T-helper 1 cell treated with Interleukin-12 subunit alpha and Interleukin-12 subunit beta and Interleukin-4 antibody, amounts not matched to agents 30 μg/mL and 1 μg/mL, for 36 hours (primary cell): ENCODE measurements around the gene SNX7.

Experiments
- H3K27ac Mint-ChIP-seq: one replicate; pipeline ENCODE4 v1.8.0; 2021; ENCODE audit warnings: mild to moderate bottlenecking, mixed read lengths
- H3K27me3 Mint-ChIP-seq: one replicate; pipeline ENCODE4 v1.8.0; 2021; ENCODE audit warnings: low read depth, mixed read lengths
- H3K36me3 Mint-ChIP-seq: one replicate; pipeline ENCODE4 v1.8.0; 2021; ENCODE audit warnings: low read depth, mixed read lengths
- H3K4me1 Mint-ChIP-seq: one replicate; pipeline ENCODE4 v1.8.0; 2021; ENCODE audit warnings: low read depth, mixed read lengths
- H3K4me3 Mint-ChIP-seq: one replicate; pipeline ENCODE4 v1.8.0; 2021; ENCODE audit warnings: mild to moderate bottlenecking, moderate library complexity, mixed read lengths
- H3K9me3 Mint-ChIP-seq: one replicate; pipeline ENCODE4 v1.8.0; 2021; ENCODE audit warnings: mixed read lengths

Gene SNX7

DNA sequence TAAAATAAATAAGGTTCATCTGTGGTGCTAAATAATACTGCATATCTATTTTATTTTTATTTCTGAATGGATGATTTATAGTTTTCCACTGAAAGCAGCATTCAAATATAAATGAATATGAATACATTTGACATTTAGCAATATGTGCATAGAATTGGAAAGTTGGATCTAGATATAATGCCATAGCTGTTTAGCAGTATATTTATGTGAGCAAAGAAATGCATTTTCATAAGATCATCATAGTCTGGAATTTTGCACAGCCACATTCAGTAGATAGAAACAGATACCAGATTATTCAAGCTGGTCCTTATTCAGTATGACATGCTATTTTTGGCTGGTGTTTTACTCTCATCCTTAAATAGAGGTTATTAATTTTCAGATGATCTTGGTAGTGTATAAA, 46.0 kb downstream of the SNX7 start:
- Mint-ChIP-seq H3K27ac (no peak overlapping the region), H3K27me3 (no peaks in the 10 kb centered on the region), H3K4me1 (no peaks in the 10 kb centered on the region), H3K4me3 (no peak overlapping the region), H3K36me3 (no peaks in the 10 kb centered on the region), H3K9me3 (peaks cover 4% of the 10 kb centered on the region)

DNA sequence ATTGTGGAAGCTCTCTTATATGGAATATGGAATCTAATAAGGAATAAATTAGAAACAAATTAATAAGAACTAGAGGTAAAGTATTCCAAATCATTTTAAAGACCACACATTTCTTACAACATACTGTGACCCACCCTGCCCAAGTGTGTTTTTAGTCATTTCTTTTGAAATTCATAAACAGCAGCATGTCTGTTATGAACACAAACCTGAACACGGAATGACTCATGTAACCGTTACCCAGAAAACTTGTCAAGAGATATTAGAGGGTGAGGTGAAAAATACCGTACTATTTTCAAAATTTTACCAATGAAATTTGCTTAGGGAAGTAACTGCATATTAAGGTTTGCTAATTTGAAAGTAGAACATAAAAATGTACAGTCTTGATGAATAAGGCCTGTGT, 48.4 kb downstream of the SNX7 start:
- Mint-ChIP-seq H3K27ac (no peak overlapping the region), H3K4me3 (no peak overlapping the region), H3K9me3 (peaks cover 4% of the 10 kb centered on the region), H3K36me3 (no peaks in the 10 kb centered on the region), H3K4me1 (no peaks in the 10 kb centered on the region), H3K27me3 (no peaks in the 10 kb centered on the region)

DNA sequence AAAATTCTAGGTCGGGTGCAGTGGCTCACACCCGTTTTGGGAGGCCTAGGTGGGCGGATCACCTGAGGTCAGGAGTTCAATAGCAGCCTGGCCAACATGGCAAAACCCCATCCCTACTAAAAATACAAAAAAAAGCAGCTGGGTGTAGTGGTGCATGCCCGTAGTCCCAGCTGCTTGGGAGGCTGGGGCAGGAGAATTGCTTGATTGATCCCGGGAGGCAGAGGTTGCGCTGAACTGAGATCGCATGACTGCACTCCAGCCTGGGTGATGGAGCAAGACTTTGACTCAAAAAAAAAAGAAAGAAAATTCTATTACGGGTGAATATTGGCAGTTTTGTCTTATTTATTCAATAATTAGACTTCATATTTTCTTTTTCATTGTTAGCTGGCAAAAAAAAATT, 62.1 kb downstream of the SNX7 start:
- no peak overlapping the region for H3K4me3 Mint-ChIP-seq
- no peaks in the 10 kb centered on the region for H3K9me3 Mint-ChIP-seq
- H3K4me1 Mint-ChIP-seq: no peaks in the 10 kb centered on the region
- H3K27ac Mint-ChIP-seq: no peak overlapping the region
- H3K36me3 Mint-ChIP-seq: no peaks in the 10 kb centered on the region
- H3K27me3 Mint-ChIP-seq: no peaks in the 10 kb centered on the region

DNA sequence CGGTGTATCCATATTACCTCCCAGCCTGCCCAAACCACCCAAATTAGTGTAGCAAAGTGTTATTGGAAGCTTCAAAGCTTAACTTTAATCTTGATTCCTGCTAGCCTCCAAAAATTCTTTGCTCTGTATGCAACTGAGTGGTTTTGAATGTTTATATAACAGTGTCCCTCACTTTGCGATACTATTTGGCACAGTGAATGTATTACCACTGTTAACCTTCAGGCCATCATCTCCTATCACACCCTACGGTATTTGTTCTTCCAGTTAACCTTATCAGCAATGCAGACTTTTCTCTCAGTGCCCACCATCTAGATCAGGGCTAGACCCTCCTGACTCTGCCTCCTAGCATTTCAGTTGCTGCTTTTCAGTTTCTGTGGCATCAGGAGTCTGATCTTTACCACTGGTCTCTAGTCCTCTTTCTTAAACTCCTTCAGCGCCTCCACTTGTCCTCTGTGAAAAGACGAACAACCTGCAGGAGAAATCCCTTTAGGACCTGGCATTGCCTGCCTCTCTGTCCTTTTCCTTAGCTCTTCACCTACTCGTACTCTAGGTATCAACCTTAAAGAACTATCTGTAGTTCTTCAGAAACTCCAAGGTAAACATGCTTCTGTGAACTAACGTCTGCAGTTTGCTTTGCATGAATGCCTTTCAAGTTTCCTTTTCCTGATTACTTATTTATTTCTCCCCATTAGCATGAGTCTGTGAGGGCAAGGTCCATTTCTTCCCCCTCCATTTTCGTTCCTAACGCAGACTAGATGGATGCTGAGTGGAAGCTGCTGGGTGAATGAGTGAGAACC, 71.7 kb downstream of the SNX7 start:
- Mint-ChIP-seq H3K27ac (no peak overlapping the region), H3K9me3 (no peaks in the 10 kb centered on the region), H3K36me3 (no peaks in the 10 kb centered on the region), H3K4me1 (no peaks in the 10 kb centered on the region), H3K4me3 (no peak overlapping the region), H3K27me3 (peaks cover 3% of the 10 kb centered on the region)

DNA sequence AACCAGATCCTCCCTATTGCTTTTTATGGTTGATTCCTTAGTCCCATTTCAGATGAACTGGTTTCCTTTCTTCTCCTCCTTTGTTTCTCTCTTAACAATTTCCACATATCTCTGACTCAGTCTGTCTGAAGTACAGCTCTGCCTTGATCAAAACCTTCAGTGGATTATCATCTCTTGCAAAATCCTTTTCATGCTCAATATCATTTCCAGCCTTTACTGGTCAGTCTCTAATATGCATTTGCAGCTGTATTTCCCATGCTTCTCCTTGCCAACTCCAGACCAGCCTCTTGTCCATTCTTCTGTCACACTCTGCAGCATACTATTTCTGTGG, 72.2 kb downstream of the SNX7 start:
- no peak overlapping the region for H3K27ac Mint-ChIP-seq
- peaks cover 3% of the 10 kb centered on the region for H3K27me3 Mint-ChIP-seq
- no peaks in the 10 kb centered on the region for H3K4me1 Mint-ChIP-seq
- no peak overlapping the region for H3K4me3 Mint-ChIP-seq
- no peaks in the 10 kb centered on the region for H3K9me3 Mint-ChIP-seq
- no peaks in the 10 kb centered on the region for H3K36me3 Mint-ChIP-seq

DNA sequence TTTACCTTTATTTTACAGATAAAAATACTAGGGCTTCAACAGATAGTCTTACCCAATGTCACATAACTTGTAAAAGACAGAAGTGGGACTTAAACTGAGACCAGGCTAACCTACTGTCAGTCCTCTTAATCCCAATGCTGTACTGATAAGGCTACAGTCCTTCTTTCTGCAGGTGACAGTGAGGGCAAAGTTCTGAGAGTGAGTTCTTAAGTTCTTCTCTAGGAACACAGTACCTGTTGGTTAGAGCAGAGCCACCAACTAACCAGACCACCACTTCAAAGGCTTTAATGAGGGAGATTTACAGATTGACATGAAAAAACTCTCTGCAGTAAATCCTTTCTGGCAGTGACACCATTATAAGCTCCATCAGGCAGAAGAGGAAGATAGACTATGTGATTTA, 74.2 kb downstream of the SNX7 start:
- Mint-ChIP-seq H3K36me3 (no peaks in the 10 kb centered on the region), H3K9me3 (no peaks in the 10 kb centered on the region), H3K4me1 (no peaks in the 10 kb centered on the region), H3K4me3 (no peak overlapping the region), H3K27ac (no peak overlapping the region), H3K27me3 (peaks cover 9% of the 10 kb centered on the region)

DNA sequence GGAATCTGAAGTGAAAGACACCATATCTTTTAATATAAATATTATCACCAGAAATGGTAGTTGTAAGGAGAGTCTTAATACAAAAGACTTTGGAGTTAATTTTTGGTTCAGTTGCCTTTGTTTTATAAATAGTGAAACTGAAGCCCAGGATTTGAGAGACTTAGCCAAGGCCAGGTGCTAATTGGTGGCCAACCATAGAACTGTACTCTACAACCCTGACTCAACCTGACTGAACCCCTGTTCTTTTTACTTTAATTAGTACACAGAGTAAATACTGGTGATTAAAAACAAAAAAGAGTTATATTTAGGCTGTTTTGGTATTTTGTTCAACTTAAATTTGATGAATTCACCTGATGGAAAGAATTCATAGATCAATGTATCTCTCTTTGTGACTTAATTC, 76.3 kb downstream of the SNX7 start:
- Mint-ChIP-seq H3K27me3 (peaks cover 9% of the 10 kb centered on the region), H3K4me1 (no peaks in the 10 kb centered on the region), H3K9me3 (no peaks in the 10 kb centered on the region), H3K4me3 (no peak overlapping the region), H3K36me3 (no peaks in the 10 kb centered on the region), H3K27ac (no peak overlapping the region)

DNA sequence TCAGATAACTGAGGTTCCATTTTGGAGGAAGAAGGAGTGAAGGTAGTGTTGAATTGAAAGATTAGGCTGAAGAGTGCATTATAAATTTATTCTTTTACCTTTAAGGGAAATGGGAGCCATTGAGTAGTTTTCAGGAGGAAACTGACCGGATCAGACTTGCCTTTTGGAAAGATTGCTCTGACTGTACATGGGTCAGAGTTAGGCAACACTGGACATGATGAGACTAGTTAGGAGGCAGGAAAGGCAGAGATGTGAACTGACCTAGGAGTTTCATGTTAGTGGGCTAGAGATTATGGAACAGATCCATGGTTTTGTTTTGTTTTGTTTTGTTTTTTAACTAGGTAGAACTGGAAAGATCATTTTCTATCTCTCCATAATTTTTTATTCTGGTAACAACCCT, 78.2 kb downstream of the SNX7 start:
- H3K9me3 Mint-ChIP-seq: no peaks in the 10 kb centered on the region

DNA sequence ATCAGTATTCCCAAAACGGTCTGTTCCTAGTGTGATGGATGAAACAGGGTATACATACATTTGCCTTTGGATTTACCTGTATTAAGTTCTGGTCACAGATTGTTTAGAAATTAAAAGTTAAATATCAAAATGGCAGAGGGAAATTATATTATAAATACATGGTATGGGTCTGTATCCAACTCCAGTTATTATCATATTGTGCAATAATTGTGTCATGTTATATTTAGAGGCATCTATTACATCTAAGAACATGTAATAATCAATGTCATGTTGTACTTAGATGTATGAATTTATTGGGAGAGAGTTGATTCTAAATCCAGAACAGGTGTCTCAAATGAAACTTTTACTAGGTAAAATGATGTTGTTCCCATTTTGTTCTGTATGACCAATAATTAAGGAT, 79.6 kb downstream of the SNX7 start:
- Mint-ChIP-seq H3K27ac (no peak overlapping the region), H3K27me3 (peaks cover 16% of the 10 kb centered on the region), H3K36me3 (no peaks in the 10 kb centered on the region), H3K9me3 (no peaks in the 10 kb centered on the region), H3K4me1 (no peaks in the 10 kb centered on the region), H3K4me3 (no peak overlapping the region)

More for the DNA sequence above, 78.2 kb downstream of the SNX7 start:
- no peak overlapping the region for H3K27ac Mint-ChIP-seq
- no peak overlapping the region for H3K4me3 Mint-ChIP-seq
- H3K36me3 Mint-ChIP-seq: no peaks in the 10 kb centered on the region
- H3K4me1 Mint-ChIP-seq: no peaks in the 10 kb centered on the region
- peaks cover 9% of the 10 kb centered on the region for H3K27me3 Mint-ChIP-seq

DNA sequence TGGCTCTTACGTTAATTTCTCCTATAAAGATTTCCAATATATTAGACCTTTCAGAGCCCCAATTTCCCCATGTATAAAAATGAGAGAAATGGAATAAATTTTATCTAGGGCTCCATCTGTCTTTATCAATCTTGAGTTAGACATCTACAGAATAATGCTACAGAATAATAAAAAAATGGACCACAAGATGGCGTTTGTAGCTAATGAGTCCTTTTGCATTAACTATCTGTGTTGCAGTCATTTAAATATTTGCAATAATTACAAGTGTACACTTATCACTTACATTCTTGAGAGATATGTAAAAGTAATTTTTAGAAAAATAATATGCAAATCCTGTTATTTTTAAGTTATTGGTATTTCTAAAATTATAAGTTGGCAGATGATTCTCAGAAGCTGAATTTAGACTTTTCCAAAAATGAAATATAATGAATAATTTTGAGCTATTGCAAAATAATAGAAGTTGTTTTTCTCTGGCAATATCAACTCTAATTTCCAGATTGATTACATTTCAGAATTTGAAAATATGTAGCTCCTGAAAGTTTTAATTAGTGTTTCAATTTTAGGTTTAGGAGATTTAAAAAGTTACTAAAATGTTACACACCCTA, 87.7 kb downstream of the SNX7 start:
- H3K36me3 Mint-ChIP-seq: no peaks in the 10 kb centered on the region
- peaks cover 8% of the 10 kb centered on the region for H3K27me3 Mint-ChIP-seq
- H3K4me1 Mint-ChIP-seq: no peaks in the 10 kb centered on the region
- no peaks in the 10 kb centered on the region for H3K9me3 Mint-ChIP-seq
- H3K27ac Mint-ChIP-seq: no peak overlapping the region
- no peak overlapping the region for H3K4me3 Mint-ChIP-seq

DNA sequence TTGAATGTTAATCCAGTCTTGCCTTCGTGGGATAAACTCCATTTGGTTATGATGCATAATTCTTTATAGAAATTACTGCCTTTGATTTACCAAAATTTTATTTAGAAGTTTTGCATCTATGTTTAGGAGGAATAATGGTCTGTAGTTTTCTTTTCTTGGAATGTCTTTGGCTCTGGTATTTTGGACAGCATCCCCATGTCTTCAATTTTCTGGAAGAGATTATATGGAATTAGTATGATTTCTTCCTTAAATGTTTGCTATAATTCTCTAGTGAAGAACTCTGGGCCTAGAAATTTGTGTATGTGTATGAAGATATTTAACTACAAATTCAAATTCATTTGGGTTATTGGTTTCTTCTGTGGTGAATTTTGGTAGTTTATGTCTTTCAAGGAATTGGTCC, 92.7 kb downstream of the SNX7 start:
- H3K4me1 Mint-ChIP-seq: no peaks in the 10 kb centered on the region
- no peaks in the 10 kb centered on the region for H3K36me3 Mint-ChIP-seq
- no peaks in the 10 kb centered on the region for H3K9me3 Mint-ChIP-seq
- H3K4me3 Mint-ChIP-seq: no peak overlapping the region
- no peaks in the 10 kb centered on the region for H3K27me3 Mint-ChIP-seq
- H3K27ac Mint-ChIP-seq: no peak overlapping the region

DNA sequence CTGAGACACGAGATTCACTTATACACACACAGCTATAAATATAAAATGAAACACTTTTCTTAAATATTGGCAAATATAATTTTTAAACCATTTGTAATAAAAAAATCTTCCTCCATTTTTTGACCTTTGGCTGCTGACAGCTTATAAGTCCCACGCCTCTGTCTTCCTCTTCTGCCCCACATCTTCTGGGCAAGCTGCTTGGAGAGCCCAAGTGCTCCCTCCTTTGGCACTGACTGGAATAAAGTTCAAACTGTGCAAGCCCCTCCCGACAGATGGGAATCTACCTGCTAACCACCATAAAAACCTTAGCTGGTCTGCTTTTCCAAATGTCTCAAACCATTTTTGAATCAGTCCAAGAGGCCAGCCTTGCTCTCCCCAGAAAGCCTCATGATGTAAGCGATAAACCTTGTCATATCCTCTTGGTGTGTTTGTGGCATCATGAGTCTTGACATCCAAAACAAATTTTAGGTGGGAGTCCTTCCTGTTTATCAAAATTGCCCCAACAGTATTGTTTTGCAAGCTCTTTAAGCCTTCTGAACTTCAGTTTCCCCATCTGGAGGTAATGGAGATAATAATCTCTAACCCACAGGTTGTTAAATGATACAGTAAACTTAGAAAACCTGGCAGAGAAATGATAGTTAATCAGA, 99.8 kb downstream of the SNX7 start:
- Mint-ChIP-seq H3K9me3 (no peaks in the 10 kb centered on the region), H3K27me3 (no peaks in the 10 kb centered on the region), H3K4me3 (no peak overlapping the region), H3K4me1 (no peaks in the 10 kb centered on the region), H3K36me3 (no peaks in the 10 kb centered on the region), H3K27ac (no peak overlapping the region)

DNA sequence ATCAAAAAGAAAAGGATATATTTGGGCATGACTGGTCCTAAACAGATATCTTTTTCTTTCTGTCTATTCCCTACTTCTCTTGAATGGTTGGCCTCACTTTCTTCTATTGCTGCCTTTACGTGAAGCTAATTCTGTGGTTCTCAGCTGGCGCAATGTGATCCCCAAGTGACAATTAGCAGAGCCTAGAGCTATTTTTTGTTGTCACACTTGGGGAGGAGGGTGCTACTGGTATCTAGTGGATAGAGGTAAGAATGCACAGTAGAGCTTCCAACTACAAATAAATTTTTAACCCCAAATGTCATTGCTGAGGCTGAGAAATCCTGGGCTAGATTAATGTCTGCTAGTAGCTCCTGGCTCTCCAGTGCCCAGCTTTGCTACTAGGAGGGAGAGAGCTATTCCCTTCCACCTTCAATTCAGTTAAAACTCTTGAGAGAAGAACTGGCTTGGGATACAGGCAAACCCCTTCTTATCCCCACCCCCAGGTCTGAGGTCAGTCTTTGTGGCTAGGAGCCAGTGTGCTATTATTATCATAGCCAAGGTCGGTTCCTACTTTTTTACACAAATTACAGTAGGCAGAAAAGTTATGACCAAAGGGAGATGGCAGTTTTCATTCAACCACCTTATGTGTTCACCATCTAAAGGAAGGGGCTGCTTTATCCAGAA, 102.1 kb downstream of the SNX7 start:
- Mint-ChIP-seq H3K9me3 (no peaks in the 10 kb centered on the region), H3K4me1 (no peaks in the 10 kb centered on the region), H3K27me3 (no peaks in the 10 kb centered on the region), H3K4me3 (no peak overlapping the region), H3K36me3 (no peaks in the 10 kb centered on the region), H3K27ac (no peak overlapping the region)

DNA sequence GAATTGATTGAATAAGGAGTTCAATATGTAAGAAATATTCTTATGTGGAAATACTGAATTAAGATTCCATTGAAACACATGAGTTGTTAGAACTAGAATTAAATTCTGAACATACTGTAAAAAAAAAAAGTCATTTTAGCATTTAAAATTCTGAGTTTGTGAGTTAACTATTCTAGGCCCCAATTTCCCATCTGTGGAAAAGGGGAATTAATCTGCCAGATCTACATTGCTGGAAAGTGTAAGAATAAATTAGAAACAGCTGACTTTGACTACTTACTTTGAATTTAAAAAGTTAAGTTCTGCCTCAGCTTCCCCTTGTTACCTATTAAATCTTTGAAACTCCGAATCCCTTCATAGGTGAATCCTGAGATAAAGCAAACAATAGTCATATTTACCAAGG, 103.0 kb downstream of the SNX7 start:
- Mint-ChIP-seq H3K36me3 (no peaks in the 10 kb centered on the region), H3K4me3 (no peak overlapping the region)

DNA sequence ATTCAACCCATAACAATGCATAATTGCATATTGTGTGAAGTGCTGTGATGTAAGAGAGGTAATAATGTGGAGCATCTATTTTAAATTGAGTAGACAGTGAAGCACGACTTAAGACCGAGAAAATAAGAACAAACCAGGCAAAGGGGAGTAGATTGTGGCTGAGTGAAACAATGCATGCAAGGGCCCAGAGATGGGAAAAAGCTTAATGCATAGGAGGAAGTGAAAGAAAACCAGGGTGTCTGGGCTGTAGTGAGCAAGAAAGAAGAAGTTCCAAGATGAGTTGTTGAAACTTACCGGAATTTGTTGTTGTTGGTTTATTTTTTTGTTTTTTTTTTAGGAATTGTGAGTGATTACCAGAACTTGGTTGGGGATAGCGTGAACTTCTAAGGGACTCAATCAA, 104.7 kb downstream of the SNX7 start:
- H3K27me3 Mint-ChIP-seq: peaks cover 4% of the 10 kb centered on the region
- H3K4me1 Mint-ChIP-seq: no peaks in the 10 kb centered on the region
- H3K9me3 Mint-ChIP-seq: no peaks in the 10 kb centered on the region
- no peak overlapping the region for H3K4me3 Mint-ChIP-seq
- no peak overlapping the region for H3K27ac Mint-ChIP-seq
- no peaks in the 10 kb centered on the region for H3K36me3 Mint-ChIP-seq

More for the DNA sequence above, 103.0 kb downstream of the SNX7 start:
- no peak overlapping the region for H3K27ac Mint-ChIP-seq
- H3K27me3 Mint-ChIP-seq: no peaks in the 10 kb centered on the region
- no peaks in the 10 kb centered on the region for H3K4me1 Mint-ChIP-seq
- no peaks in the 10 kb centered on the region for H3K9me3 Mint-ChIP-seq
